Measurements from ENCODE around the gene SLC6A19.

The SLC6A19 gene

DNA sequence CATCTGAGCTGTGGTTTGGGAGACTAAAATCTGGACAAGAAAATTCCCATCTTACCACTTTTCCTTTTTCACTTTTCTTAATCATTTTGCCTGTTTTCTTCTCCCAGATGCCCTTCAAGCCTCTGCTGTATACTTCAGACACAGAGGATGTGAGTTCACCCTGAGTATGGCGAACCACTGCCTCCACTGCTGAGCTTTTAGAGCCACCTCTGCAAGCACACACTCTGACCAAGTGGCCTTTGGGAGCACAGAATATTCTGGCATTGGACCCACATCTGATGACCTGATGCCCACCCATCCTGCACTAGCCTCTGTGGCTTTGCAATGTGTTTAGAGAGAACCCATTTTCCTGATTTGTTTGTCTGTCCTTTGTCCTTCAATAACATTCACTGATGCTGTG, 61.0 kb downstream of the SLC6A19 start:
- Histone ChIP-seq H2BK12ac (ENCODE audit: low read length in 2 of 2) (no peak overlapping the region), H2BK15ac (ENCODE audit: low read depth, poor library complexity, severe bottlenecking) (no peak overlapping the region), H3K18ac (ENCODE audit: low read depth in 1 of 2, low read length in 2 of 2) (no peak overlapping the region), H3K4ac (ENCODE audit: low read depth in 1 of 2, low read length in 2 of 2) (no peak overlapping the region), H3K27ac (ENCODE audit: low read length, poor library complexity, severe bottlenecking) (no peak overlapping the region), H3K79me1 (replicated peaks; ENCODE audit: low read length, poor library complexity, severe bottlenecking) (no peaks in the 10 kb centered on the region), H3K4me1 (ENCODE audit: control insufficient read depth, insufficient read depth, low read depth, low read length) (no peaks in the 10 kb centered on the region), H2BK5ac (ENCODE audit: low read depth, low read length, poor library complexity, severe bottlenecking) (no peak overlapping the region), H3K36me3 (ENCODE audit: control insufficient read depth in 1 of 2, insufficient read depth in 2 of 2, low read depth in 1 of 2, low read length in 2 of 2) (no peaks in the 10 kb centered on the region), H3K23ac (ENCODE audit: low read length in 2 of 2) (no peak overlapping the region), H2BK120ac (ENCODE audit: low read depth, low read length) (no peak overlapping the region), H3K4me3 (ENCODE audit: insufficient read depth in 1 of 2, low read depth in 1 of 2, low read length in 2 of 2) (no peak overlapping the region), H3K9ac (ENCODE audit: low read length) (no peak overlapping the region), H3K27me3 (ENCODE audit: control insufficient read depth in 1 of 2, insufficient read depth in 1 of 2, low read length in 2 of 2) (no peaks in the 10 kb centered on the region), H4K91ac (ENCODE audit: low read length) (no peak overlapping the region), H2AK5ac (ENCODE audit: low read length, severe bottlenecking) (no peak overlapping the region), H4K8ac (ENCODE audit: low read length) (no peak overlapping the region), H3K9me3 (ENCODE audit: control insufficient read depth, low read length) (peaks cover 28% of the 10 kb centered on the region), H3K4me2 (ENCODE audit: low read length, poor library complexity, severe bottlenecking) (no peak overlapping the region), H2AFZ (ENCODE audit: low read depth, low read length) (no peak overlapping the region), H3K14ac (ENCODE audit: low read length in 2 of 2) (no peak overlapping the region)
- 76% methylated on average over 1 of the region's 1 CpG for WGBS
- DNase-seq: peak; percentile 23

DNA sequence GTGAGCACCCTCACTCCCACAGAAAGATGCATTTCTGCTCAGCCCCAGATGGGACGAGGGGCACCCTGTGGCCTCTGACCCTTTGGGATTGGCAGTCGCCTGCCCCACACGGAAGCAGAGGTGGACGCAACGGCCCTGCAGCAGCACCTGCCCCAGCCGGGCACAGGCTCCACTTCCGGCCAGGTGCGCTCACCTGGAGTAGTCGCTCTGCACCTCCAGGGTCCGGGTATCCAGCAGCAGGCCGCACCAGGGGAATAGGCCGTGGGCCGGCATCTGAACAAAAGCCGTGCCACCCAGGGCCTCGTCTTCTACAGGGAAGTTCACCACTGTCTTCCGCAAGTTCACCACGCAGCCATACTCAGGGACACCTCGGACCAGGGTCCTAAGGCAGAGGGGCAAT, 62.8 kb downstream of the SLC6A19 start:
- WGBS: 92% methylated on average over 18 of the region's 18 CpGs
- Histone ChIP-seq H2AFZ (ENCODE audit: low read depth, low read length) (no peak overlapping the region), H3K14ac (ENCODE audit: low read length in 2 of 2) (no peak overlapping the region), H3K9ac (ENCODE audit: low read length) (no peak overlapping the region), H2BK12ac (ENCODE audit: low read length in 2 of 2) (no peak overlapping the region), H4K91ac (ENCODE audit: low read length) (no peak overlapping the region), H3K79me1 (replicated peaks; ENCODE audit: low read length, poor library complexity, severe bottlenecking) (no peaks in the 10 kb centered on the region), H3K27me3 (ENCODE audit: control insufficient read depth in 1 of 2, insufficient read depth in 1 of 2, low read length in 2 of 2) (peaks cover 0 to 2% of the 10 kb centered on the region in 2 experiments), H2BK120ac (ENCODE audit: low read depth, low read length) (no peak overlapping the region), H3K4me1 (ENCODE audit: control insufficient read depth, insufficient read depth, low read depth, low read length) (no peaks in the 10 kb centered on the region), H3K27ac (ENCODE audit: low read length, poor library complexity, severe bottlenecking) (no peak overlapping the region), H3K4ac (ENCODE audit: low read depth in 1 of 2, low read length in 2 of 2) (no peak overlapping the region), H3K4me2 (ENCODE audit: low read length, poor library complexity, severe bottlenecking) (no peak overlapping the region), H3K9me3 (ENCODE audit: control insufficient read depth, low read length) (peaks cover 28% of the 10 kb centered on the region), H3K23ac (ENCODE audit: low read length in 2 of 2) (no peak overlapping the region), H3K18ac (ENCODE audit: low read depth in 1 of 2, low read length in 2 of 2) (no peak overlapping the region), H3K36me3 (ENCODE audit: control insufficient read depth in 1 of 2, insufficient read depth in 2 of 2, low read depth in 1 of 2, low read length in 2 of 2) (no peaks in the 10 kb centered on the region), H2BK5ac (ENCODE audit: low read depth, low read length, poor library complexity, severe bottlenecking) (no peak overlapping the region), H2BK15ac (ENCODE audit: low read depth, poor library complexity, severe bottlenecking) (no peak overlapping the region), H2AK5ac (ENCODE audit: low read length, severe bottlenecking) (no peak overlapping the region), H4K8ac (ENCODE audit: low read length) (no peak overlapping the region), H3K4me3 (ENCODE audit: insufficient read depth in 1 of 2, low read depth in 1 of 2, low read length in 2 of 2) (no peak overlapping the region)
- no peak for DNase-seq

DNA sequence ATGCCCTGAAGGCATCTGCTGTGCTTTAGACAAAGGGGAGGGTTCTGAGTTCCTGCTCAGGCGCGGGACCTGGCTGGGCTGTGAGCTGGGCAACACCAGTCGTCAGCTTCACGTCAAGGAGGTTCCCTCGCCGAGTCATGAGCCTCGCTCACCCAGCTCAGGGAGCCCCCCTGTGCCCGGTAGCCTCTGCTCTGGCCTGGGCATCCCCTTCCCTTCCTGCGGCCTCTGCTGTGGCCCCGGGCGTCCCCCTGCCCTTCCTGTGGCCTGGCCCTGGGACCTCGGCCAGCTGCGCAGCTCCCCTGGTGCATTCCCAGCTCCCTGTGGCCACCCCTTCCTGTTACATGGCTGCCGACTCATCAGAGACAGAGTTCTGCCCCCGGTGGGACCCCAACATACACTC, 63.6 kb downstream of the SLC6A19 start:
- Histone ChIP-seq H3K27ac (ENCODE audit: low read length, poor library complexity, severe bottlenecking) (no peak overlapping the region), H3K14ac (ENCODE audit: low read length in 2 of 2) (no peak overlapping the region), H2BK12ac (ENCODE audit: low read length in 2 of 2) (no peak overlapping the region), H2AK5ac (ENCODE audit: low read length, severe bottlenecking) (no peak overlapping the region), H3K36me3 (ENCODE audit: control insufficient read depth in 1 of 2, insufficient read depth in 2 of 2, low read depth in 1 of 2, low read length in 2 of 2) (no peaks in the 10 kb centered on the region), H2BK5ac (ENCODE audit: low read depth, low read length, poor library complexity, severe bottlenecking) (no peak overlapping the region), H3K9me3 (ENCODE audit: control insufficient read depth, low read length) (peaks cover 28% of the 10 kb centered on the region), H3K4ac (ENCODE audit: low read depth in 1 of 2, low read length in 2 of 2) (no peak overlapping the region), H3K79me1 (replicated peaks; ENCODE audit: low read length, poor library complexity, severe bottlenecking) (no peaks in the 10 kb centered on the region), H3K4me2 (ENCODE audit: low read length, poor library complexity, severe bottlenecking) (no peak overlapping the region), H4K91ac (ENCODE audit: low read length) (no peak overlapping the region), H3K23ac (ENCODE audit: low read length in 2 of 2) (no peak overlapping the region), H3K9ac (ENCODE audit: low read length) (no peak overlapping the region), H3K4me3 (ENCODE audit: insufficient read depth in 1 of 2, low read depth in 1 of 2, low read length in 2 of 2) (no peak overlapping the region), H2BK15ac (ENCODE audit: low read depth, poor library complexity, severe bottlenecking) (no peak overlapping the region), H4K8ac (ENCODE audit: low read length) (no peak overlapping the region), H2BK120ac (ENCODE audit: low read depth, low read length) (no peak overlapping the region), H3K4me1 (ENCODE audit: control insufficient read depth, insufficient read depth, low read depth, low read length) (no peaks in the 10 kb centered on the region), H3K27me3 (ENCODE audit: control insufficient read depth in 1 of 2, insufficient read depth in 1 of 2, low read length in 2 of 2) (peaks cover 0 to 2% of the 10 kb centered on the region in 2 experiments), H2AFZ (ENCODE audit: low read depth, low read length) (no peak overlapping the region), H3K18ac (ENCODE audit: low read depth in 1 of 2, low read length in 2 of 2) (no peak overlapping the region)
- WGBS: 86% methylated on average over 15 of the region's 15 CpGs
- no peak for DNase-seq

DNA sequence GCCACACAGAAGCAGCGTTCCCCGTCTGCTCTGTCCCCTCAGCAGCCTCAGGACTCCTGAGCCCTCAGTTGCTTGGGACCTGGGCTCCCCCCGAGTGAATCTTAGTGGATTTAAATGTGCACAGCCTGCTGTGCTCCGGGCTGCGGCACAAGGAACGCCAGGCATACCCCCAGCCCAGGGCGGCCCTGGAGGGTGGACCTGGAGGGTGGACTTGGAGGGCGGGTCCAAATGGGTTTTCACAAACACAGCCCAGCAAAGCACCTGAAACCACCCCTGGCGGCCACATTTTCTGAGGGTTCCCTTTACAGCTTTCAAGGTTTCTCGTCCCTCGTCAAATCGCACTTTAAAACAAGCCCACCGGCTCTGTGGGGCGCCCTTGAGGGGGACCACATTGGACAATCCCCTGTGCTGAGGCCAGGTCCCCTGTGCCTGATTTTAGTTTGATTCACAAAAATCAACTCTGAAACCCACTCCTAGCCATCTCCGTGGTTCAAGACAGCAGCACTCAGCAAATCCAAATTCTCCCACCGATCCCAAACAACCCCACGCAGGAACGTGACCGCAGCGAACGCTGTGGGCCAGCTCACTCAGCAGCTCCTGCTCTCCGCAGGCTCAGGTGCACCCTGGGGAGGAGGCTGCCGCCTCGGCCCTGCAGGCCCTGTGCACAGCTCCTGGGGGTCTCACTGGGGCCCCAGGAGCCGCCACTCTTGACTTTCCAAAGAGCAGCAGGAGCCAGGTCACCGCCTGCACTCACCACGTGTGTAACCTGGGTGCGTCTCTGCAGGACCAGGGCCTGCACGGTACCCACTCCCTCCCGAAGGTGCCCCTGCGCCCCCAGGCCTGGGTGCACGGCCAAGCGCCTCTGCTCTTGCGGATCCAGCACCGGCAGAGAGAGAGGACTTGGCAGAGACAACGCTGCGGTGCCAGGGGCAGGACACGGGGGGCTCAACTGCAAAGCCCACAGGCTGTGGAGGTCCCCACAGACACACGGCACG, 64.4 kb downstream of the SLC6A19 start:
- Histone ChIP-seq H2BK12ac (ENCODE audit: low read length in 2 of 2) (no peak overlapping the region), H3K27ac (ENCODE audit: low read length, poor library complexity, severe bottlenecking) (no peak overlapping the region), H4K8ac (ENCODE audit: low read length) (no peak overlapping the region), H2BK120ac (ENCODE audit: low read depth, low read length) (no peak overlapping the region), H3K79me1 (replicated peaks; ENCODE audit: low read length, poor library complexity, severe bottlenecking) (no peaks in the 10 kb centered on the region), H2AK5ac (ENCODE audit: low read length, severe bottlenecking) (no peak overlapping the region), H2BK15ac (ENCODE audit: low read depth, poor library complexity, severe bottlenecking) (no peak overlapping the region), H3K4me1 (ENCODE audit: control insufficient read depth, insufficient read depth, low read depth, low read length) (no peaks in the 10 kb centered on the region), H3K9me3 (ENCODE audit: control insufficient read depth, low read length) (peaks cover 24% of the 10 kb centered on the region), H3K4me2 (ENCODE audit: low read length, poor library complexity, severe bottlenecking) (no peak overlapping the region), H3K4me3 (ENCODE audit: insufficient read depth in 1 of 2, low read depth in 1 of 2, low read length in 2 of 2) (no peak overlapping the region), H3K23ac (ENCODE audit: low read length in 2 of 2) (no peak overlapping the region), H3K18ac (ENCODE audit: low read depth in 1 of 2, low read length in 2 of 2) (no peak overlapping the region), H4K91ac (ENCODE audit: low read length) (no peak overlapping the region), H3K9ac (ENCODE audit: low read length) (no peak overlapping the region), H2AFZ (ENCODE audit: low read depth, low read length) (no peak overlapping the region), H2BK5ac (ENCODE audit: low read depth, low read length, poor library complexity, severe bottlenecking) (no peak overlapping the region), H3K36me3 (ENCODE audit: control insufficient read depth in 1 of 2, insufficient read depth in 2 of 2, low read depth in 1 of 2, low read length in 2 of 2) (no peaks in the 10 kb centered on the region), H3K14ac (ENCODE audit: low read length in 2 of 2) (no peak overlapping the region), H3K27me3 (ENCODE audit: control insufficient read depth in 1 of 2, insufficient read depth in 1 of 2, low read length in 2 of 2) (peaks cover 0 to 2% of the 10 kb centered on the region in 2 experiments), H3K4ac (ENCODE audit: low read depth in 1 of 2, low read length in 2 of 2) (no peak overlapping the region)
- WGBS: 92% methylated on average over 40 of the region's 40 CpGs
- no peak for DNase-seq

All from mesenchymal stem cell (in vitro differentiated cells and primary cell).